Stimulated activated naive B cell treated with anti-CD40 and anti-IgM and Interleukin-4, amounts not matched to agents 10 μg/mL and 1 μg/mL and 100 μg/mL, for 72 hours (primary cell): ENCODE data around the gene TEX51.

ENCODE experiments used
- ATAC-seq, 2 donors: fragments of 150-1000 bp; cut with Tn5 transposase; replicated peaks; 2 replicates each; pipeline ENCODE4 v1.10.0; 2021; ENCODE audit warnings: moderate library complexity in 1 of 2
- DNase-seq: peaks from one replicate; pipeline ENCODE4 v3.0.0; 2021
- H3K27ac Mint-ChIP-seq: one replicate; pipeline ENCODE4 v1.8.0; 2022; ENCODE audit warnings: mild to moderate bottlenecking, mixed read lengths
- H3K27me3 Mint-ChIP-seq, 2 donors: one replicate each; pipeline ENCODE4 v1.8.0; 2022; ENCODE audit warnings: mixed read lengths in 2 of 2
- H3K36me3 Mint-ChIP-seq, 2 donors: one replicate each; pipeline ENCODE4 v1.8.0; 2022; ENCODE audit warnings: mixed read lengths in 2 of 2, mild to moderate bottlenecking in 1 of 2
- H3K4me1 Mint-ChIP-seq, 2 donors: one replicate each; pipeline ENCODE4 v1.8.0; 2022; ENCODE audit warnings: mixed read lengths in 2 of 2, mild to moderate bottlenecking in 1 of 2
- H3K4me3 Mint-ChIP-seq, 2 donors: one replicate each; pipeline ENCODE4 v1.8.0; 2022; ENCODE audit warnings: mild to moderate bottlenecking in 2 of 2, mixed read lengths in 2 of 2, moderate library complexity in 1 of 2
- H3K9me3 Mint-ChIP-seq, 2 donors: one replicate each; pipeline ENCODE4 v1.8.0; 2022; ENCODE audit warnings: mixed read lengths in 2 of 2, mild to moderate bottlenecking in 1 of 2

TEX51 gene

DNA sequence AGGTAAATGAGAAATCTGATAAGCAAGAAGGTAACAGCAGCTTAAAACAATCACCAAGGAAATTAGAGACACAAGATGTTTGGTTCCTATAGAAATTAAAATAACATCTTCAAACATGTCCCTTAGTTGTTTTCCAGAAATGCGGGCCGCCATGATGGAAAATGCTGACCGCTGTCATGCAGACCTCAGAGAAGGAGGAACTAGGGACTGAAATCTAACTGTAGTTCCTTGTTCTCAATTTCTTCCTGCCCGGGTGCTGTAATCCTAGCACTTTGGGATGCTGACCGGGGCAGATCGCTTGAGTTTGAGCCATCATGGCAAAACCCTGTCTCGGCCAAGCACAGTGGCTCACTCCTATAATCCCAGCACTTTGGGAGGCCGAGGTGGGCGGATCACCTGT, 51.1 kb downstream of the TEX51 start:
- no peak for ATAC-seq
- peaks cover 0 to 4% of the 10 kb centered on the region in 2 donors for H3K9me3 Mint-ChIP-seq
- H3K27ac Mint-ChIP-seq: no peak overlapping the region
- H3K4me1 Mint-ChIP-seq: no peaks in the 10 kb centered on the region
- H3K27me3 Mint-ChIP-seq: peaks cover 12 to 18% of the 10 kb centered on the region in 2 donors
- H3K36me3 Mint-ChIP-seq: no peaks in the 10 kb centered on the region
- H3K4me3 Mint-ChIP-seq: no peak overlapping the region
- DNase-seq: no peak

- Mint-ChIP-seq H3K36me3 (no peaks in the 10 kb centered on the region), H3K4me1 (no peaks in the 10 kb centered on the region), H3K4me3 (no peak overlapping the region), H3K27ac (no peak overlapping the region), H3K27me3 (peaks cover 12 to 18% of the 10 kb centered on the region in 2 donors), H3K9me3 (peaks cover 0 to 4% of the 10 kb centered on the region in 2 donors)
- ATAC-seq (no peak), DNase-seq (no peak)
Measured at GRCh38 chr2:126950504-126950903, 51.8 kb downstream of the TEX51 start.
